GM19463 (cell line): Measurements from ENCODE around the gene SRPK2.
"Not testable (repeated sequence)": the region's sequence is repeated elsewhere in the genome, so short reads cannot be mapped to it uniquely, and the experiment has no call there.

ENCODE experiments used
- ATAC-seq: cut with Tn5 transposase; IDR thresholded peaks from one replicate; pipeline ENCODE4 v1.9.1; 2021; ENCODE audit warnings: mild to moderate bottlenecking, moderate library complexity; ENCODE audit not compliant: unreplicated experiment

SRPK2 gene

GRCh38 chr7:105377903-105378302 is 10.8 kb downstream of the SRPK2 start:
- ATAC-seq: no peak

GRCh38 chr7:105376908-105377533 is 11.7 kb downstream of the SRPK2 start:
- ATAC-seq: no peak

- ATAC-seq: no peak
Observed at GRCh38 chr7:105369944-105370343, 18.8 kb downstream of the SRPK2 start.

DNA sequence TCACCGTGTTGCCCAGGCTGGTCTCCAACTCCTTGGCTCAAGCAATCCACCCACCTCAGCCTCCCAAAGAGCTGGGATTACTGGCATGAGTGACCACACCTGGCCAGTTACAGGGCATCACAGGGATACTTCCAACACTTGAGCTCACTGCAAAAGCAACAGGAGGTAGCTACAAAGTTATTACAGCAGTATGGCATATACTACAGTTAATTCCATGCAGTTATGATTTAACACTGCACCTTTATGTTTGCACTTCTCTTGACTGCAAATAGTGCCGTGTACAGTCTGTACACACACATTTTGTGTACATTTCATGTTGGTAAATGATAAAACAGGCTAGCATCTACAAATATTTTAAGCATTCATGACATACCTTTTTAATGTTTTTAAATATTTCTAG is 21.3 kb downstream of the SRPK2 start:
- no peak for ATAC-seq

- no peak for ATAC-seq
Observed at GRCh38 chr7:105365541-105366534, 22.9 kb downstream of the SRPK2 start.

DNA sequence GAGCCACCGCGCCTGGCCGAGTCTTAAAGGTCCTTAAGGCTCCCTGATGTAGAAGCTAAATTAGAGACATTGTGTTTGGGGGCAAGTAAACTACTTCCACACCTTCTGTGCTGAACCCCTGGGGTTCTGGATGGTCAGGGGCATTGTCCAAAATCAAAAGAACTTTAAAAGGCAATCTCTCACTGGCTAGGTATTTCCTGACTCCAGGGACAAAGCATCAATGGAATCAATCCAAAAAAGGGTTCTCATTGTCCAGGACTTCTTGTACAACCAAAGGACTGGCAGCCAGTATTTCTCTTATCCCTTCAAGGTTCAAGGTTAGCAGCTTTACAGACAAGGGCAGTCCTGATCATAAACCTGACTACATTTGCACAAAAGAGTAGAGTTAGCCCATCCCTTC is 24.0 kb downstream of the SRPK2 start:
- no peak for ATAC-seq

DNA sequence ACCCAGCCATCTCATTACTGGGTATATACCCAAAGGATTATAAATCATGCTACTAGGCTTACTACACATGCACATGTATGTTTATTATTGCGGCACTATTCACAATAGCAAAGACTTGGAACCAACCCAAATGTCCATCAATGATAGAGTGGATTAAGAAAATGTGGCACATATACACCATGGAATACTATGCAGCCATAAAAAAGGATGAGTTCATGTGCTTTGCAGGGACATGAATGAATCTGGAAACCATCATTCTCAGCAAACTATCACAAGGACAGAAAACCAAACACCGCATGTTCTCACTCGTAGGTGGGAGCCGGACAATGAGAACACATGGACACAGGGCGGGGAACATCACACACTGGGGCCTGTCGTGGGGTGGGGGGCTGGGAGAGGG is 25.1 kb downstream of the SRPK2 start:
- not testable (repeated sequence) for ATAC-seq

DNA sequence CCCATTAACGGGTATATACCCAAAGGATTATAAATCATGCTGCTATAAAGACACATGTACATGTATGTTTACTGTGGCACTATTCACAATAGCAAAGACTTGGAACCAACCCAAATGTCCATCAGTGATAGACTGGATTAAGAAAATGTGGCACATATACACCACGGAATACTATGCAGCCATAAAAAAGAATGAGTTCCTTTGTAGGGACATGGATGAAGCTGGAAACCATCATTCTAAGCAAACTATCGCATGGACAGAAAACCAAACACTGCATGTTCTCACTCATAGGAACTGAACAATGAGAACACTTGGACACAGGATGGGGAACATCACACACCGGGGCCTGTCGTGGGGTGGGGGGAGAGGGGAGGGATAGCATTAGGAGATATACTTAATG is 26.0 kb downstream of the SRPK2 start:
- not testable (repeated sequence) for ATAC-seq

- ATAC-seq: not testable (repeated sequence)
Observed at GRCh38 chr7:105361995-105362394, 26.7 kb downstream of the SRPK2 start.

DNA sequence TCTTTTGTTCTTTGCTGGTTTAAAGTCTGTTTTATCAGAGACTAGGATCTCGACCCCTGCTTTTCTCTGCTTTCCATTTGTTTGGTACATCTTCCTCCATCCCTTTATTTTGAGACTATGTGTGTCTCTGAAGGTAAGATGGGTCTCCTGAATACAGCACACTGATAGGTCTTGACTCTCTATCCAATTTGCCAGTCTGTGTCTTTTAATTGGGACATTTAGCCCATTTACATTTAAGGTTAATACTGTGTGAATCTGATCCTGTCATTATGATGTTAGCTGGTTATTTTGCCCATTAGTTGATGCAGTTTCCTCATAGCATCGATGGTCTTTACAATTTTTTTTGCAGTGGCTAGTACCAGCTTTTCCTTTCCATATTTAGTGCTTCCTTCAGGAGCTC is 28.6 kb downstream of the SRPK2 start:
- not testable (repeated sequence) for ATAC-seq

GRCh38 chr7:105355701-105356100 is 33.0 kb downstream of the SRPK2 start:
- no peak for ATAC-seq

- ATAC-seq: no peak
Observed at GRCh38 chr7:105354383-105354782, 34.3 kb downstream of the SRPK2 start.

GRCh38 chr7:105353752-105354328 is 34.9 kb downstream of the SRPK2 start:
- peak; percentile 33 for ATAC-seq

- ATAC-seq: no peak
Observed at GRCh38 chr7:105352901-105353668, 35.6 kb downstream of the SRPK2 start.

DNA sequence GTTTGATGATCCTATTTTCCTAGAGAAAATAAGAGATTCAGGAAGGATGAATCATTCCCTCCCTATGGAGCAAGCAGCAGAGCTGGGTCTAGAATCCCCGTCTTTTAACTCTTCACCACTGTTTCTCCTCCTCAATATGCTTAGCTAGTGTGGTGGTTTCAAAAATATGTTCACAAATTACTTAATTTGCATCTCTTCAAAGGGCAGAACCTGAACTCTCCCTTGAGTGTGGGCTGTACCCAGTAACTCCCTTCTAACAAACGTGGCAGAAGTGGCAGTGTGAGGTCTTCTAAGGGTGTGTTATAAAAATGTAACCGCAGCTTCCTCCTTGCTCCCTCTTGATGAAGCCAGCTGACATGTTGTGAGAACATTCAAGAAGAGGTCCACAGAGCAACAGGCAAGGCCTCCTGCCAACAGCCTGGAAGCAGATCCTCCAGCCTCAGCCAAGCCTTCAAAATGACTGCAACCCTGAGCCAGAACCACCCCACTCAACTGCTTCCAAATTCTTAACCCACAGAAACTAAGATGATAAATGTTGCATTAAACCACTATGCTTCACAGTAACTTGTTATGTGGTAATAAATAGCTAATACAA is 36.6 kb downstream of the SRPK2 start:
- ATAC-seq: peak; percentile 84

DNA sequence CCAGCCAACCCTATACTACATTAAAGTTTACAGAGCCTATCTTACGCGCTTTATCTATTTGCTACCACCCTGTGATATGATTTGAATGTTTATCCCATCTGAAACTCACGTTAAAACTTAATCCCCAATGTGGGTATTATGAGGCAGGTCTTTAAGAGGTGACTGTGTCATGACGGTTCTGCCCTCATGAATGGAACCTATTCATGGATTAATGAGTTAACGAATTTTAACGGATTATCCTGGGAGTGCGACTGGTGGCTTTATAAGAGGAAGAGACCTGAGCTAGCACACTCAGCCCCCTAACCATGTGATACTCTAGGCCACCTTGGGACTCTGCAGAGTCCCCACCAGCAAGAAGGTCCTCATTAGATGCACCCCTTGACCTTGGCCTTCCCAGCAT is 37.8 kb downstream of the SRPK2 start:
- ATAC-seq: no peak

GRCh38 chr7:105348177-105348576 is 40.5 kb downstream of the SRPK2 start:
- ATAC-seq: not testable (repeated sequence)

- no peak for ATAC-seq
Observed at GRCh38 chr7:105346593-105347322, 42.0 kb downstream of the SRPK2 start.

DNA sequence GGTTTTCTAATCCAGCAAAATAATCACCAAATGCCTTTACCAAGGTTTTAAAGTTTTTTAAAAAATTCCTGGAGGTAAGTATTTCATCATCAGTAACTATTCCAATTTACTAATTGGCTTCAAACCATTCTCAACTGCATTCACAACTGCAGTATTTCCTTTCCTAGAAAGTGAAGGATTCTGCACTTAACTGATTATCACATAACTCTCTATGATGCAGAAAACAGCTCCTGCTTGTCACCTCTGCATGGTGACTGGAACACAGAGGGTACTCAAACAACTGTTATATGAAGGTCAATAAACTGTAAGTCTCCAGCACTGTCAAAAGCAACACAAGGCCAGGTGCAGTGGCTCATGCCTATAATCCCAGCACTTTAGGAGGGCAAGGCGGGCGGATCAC is 42.6 kb downstream of the SRPK2 start:
- ATAC-seq: no peak

DNA sequence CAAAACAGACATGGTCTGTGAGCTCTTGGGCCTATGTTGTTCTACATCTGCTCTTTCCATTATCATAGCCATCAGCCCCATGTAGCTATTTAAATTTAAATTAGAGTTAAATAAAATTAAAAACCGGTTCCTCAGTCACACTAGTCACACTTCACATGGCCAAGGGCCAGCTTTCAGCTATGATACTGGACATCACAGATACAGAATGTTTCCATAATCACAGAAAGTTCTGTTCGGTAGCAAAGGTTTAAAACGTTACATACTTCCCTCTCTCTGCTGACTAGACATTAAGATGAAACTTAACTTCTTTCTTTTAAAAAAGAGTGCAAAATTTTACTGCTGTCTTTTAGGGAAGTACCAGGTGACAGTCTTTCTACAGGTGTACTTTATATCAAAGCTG is 43.0 kb downstream of the SRPK2 start:
- ATAC-seq: no peak
